ENCODE data around the gene AADAT. TPM values are rescaled to one million over a fixed set of nuclear protein-coding genes. Genes with fewer than 3 reads are reported as not detected.

AADAT gene
- total and polyA plus RNA-seq, 2 of the 8 experiments (the other 6 are each of a cell fraction or from before 2014, with no cell fraction given), result 6.1 to 7.7 TPM

DNA sequence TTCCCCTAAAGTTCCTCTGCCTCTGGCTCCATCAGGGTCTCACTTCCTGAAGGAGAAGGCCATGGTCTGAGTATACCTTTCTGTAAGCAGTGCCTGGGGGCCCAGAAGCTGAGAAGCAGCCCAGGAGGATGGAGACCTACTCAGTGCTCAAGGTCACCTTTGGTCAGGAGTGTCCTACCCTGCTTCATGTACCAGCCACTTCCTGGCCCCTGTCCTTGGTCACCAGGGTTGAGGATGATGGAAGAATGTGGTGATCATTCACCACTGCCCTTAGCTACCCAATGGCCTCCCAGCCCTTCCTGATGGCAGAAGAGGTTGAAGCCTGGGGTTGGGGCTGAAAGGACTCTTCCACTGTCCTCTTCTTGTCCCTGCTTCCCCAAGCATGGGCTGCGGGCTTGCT lies 54.5 kb downstream of the AADAT start:
- H3K4me2 ChIP-seq (ENCODE audit: insufficient read depth in 1 of 2, low read depth in 2 of 2, low read length in 2 of 2), result no peak overlapping the region
- ChIA-PET CTCF (ENCODE audit: partially characterized antibody) (interaction anchor here (0.6 to 0.8 kb wide), 3 partner anchors 10 to 212 kb away, joined by 3 to 4 read pairs (median 3); no protein-coding TSS in a partner anchor), POLR2A (ENCODE audit: partially characterized antibody) (no interaction called here)
- no peak overlapping the region for H3K18ac ChIP-seq (ENCODE audit: extremely low read depth, low read length)
- H3K23ac ChIP-seq (ENCODE audit: insufficient read length), result no peak overlapping the region
- H3K56ac ChIP-seq (replicated peaks; ENCODE audit: insufficient read length, low read depth, low read length), result no peak overlapping the region
- no peaks in the 10 kb centered on the region for H3K36me3 ChIP-seq (ENCODE audit: control insufficient read depth in 2 of 4, insufficient read depth in 4 of 4, low read length in 3 of 4)
- WGBS, 2 experiments (ENCODE audit: extremely low coverage in 1 of 2, insufficient coverage in 1 of 2, insufficient read length in 1 of 2, insufficient replicate concordance in 2 of 2, low coverage in 1 of 2, low lambda C conversion rate in 2 of 2, missing lambda C conversion rate in 1 of 2), result 58% methylated on average over 1 of the region's 1 CpG; no CpG with 5 or more reads in 1 of the 2 experiments
- no peak overlapping the region for H3K14ac ChIP-seq (ENCODE audit: insufficient read length)
- no peak overlapping the region; the same call in 1 of the 2 replicates for H4K8ac ChIP-seq (ENCODE audit: extremely low read depth, insufficient read depth, low read length)
- no peak overlapping the region for H3K4ac ChIP-seq (replicated peaks; ENCODE audit: insufficient read length, low read depth, low read length)
- H2BK12ac ChIP-seq (ENCODE audit: low read depth, low read length), result no peak overlapping the region
- H2BK5ac ChIP-seq (ENCODE audit: low read depth, low read length), result no peak overlapping the region; the same call in 1 of the 2 replicates
- H2AK5ac ChIP-seq (ENCODE audit: low read depth, low read length), result no peak overlapping the region
- H3K4me3 ChIP-seq (ENCODE audit: extremely low read depth in 1 of 4, insufficient read depth in 2 of 4, low read depth in 3 of 4, low read length in 4 of 4), result no peak overlapping the region
- H3K4me1 ChIP-seq (replicated peaks in 1 of 4; ENCODE audit: control insufficient read depth in 3 of 4, insufficient read depth in 4 of 4, low read length in 3 of 4), result peaks cover 0 to 4% (median 0%) of the 10 kb centered on the region in 4 experiments; a peak in 1 of 7 replicates
- H3K9ac ChIP-seq (replicated peaks in 1 of 4; ENCODE audit: extremely low read depth in 1 of 4, low read depth in 3 of 4, low read length in 3 of 4), result no peak overlapping the region
- H4K91ac ChIP-seq (replicated peaks; ENCODE audit: insufficient read length, low read length), result no peak overlapping the region
- TF ChIP-seq CBX8 (IDR thresholded peaks at IDR 0.05; ENCODE audit: borderline replicate concordance, low read depth, low read length) (no peak), POLR2A (IDR thresholded peaks at IDR 0.05; ENCODE audit: control extremely low read depth in 1 of 2, low read depth in 2 of 2, low read length in 2 of 2) (no peak), CEBPB (IDR thresholded peaks at IDR 0.05; ENCODE audit: low read depth, low read length) (no peak), SAP30 (IDR thresholded peaks at IDR 0.05; ENCODE audit: insufficient read depth, insufficient replicate concordance, low read length) (no peak), RXRA (IDR thresholded peaks at IDR 0.05; ENCODE audit: insufficient read depth, low read depth, low read length) (no peak), KDM1A (IDR thresholded peaks at IDR 0.05; ENCODE audit: borderline replicate concordance, low read length) (no peak), BRCA1 (IDR thresholded peaks at IDR 0.05; ENCODE audit: low read depth, low read length) (no peak), KDM5A (IDR thresholded peaks at IDR 0.05; ENCODE audit: low read length) (no peak)
- TF ChIP-seq, protein P1, sequence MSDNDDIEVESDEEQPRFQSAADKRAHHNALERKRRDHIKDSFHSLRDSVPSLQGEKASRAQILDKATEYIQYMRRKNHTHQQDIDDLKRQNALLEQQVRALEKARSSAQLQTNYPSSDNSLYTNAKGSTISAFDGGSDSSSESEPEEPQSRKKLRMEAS (IDR thresholded peaks at IDR 0.05), result no peak
- no peak overlapping the region for H2BK15ac ChIP-seq (ENCODE audit: low read length)
- DNase-seq (ENCODE audit: low read depth in 1 of 2, low spot score in 2 of 2) (no peak), FAIRE-seq (no peak)
- no peak overlapping the region for H2BK20ac ChIP-seq (ENCODE audit: low read length)
- no peak overlapping the region for H2BK120ac ChIP-seq (replicated peaks; ENCODE audit: low read depth, low read length)
- H4K5ac ChIP-seq (ENCODE audit: insufficient read length, low read depth, low read length), result no peak overlapping the region
- no peak overlapping the region for H2AFZ ChIP-seq (ENCODE audit: low read length)
- no peaks in the 10 kb centered on the region for H3K79me1 ChIP-seq (ENCODE audit: low read depth, low read length)
- H4K20me1 ChIP-seq (replicated peaks in 1 of 2; ENCODE audit: control insufficient read depth in 1 of 2, insufficient read depth in 2 of 2, low read length in 2 of 2), result no peaks in the 10 kb centered on the region
- H3K27me3 ChIP-seq (replicated peaks in 1 of 4; ENCODE audit: control insufficient read depth in 3 of 4, extremely low read depth in 1 of 4, insufficient read depth in 3 of 4, low read length in 3 of 4), result no peaks in the 10 kb centered on the region
- H3K23me2 ChIP-seq (ENCODE audit: low read depth, low read length), result no peaks in the 10 kb centered on the region
- no peaks in the 10 kb centered on the region for H3K79me2 ChIP-seq (ENCODE audit: control insufficient read depth in 1 of 2, insufficient read depth in 2 of 2, low read length in 2 of 2)
- no peak overlapping the region for H3K27ac ChIP-seq (ENCODE audit: low read depth, low read length)
- H3K9me3 ChIP-seq (ENCODE audit: insufficient read depth in 2 of 2, low read depth in 1 of 2, low read length in 1 of 2), result peaks cover 0 to 2% of the 10 kb centered on the region in 2 experiments; a peak in 1 of 4 replicates

Data from H1 (cell line).